Effector memory CD4-positive, alpha-beta T cell (primary cell): ENCODE measurements around the gene TM7SF3.

ENCODE experiments used
- DNase-seq, 3 donors: peaks; one replicate each; pipeline ENCODE4 v3.0.0-alpha.2; 2020
- H3K27ac ChIP-seq: 2 replicates; pipeline ENCODE4 v1.7.0; 2013; ENCODE audit warnings: mild to moderate bottlenecking, low read length, moderate library complexity; ENCODE audit not compliant: insufficient read depth, poor library complexity, severe bottlenecking
- H3K27me3 ChIP-seq: replicated peaks from 2 replicates; pipeline ENCODE4 v1.7.0; 2013; ENCODE audit warnings: mild to moderate bottlenecking, low read length; ENCODE audit not compliant: insufficient read depth, control insufficient read depth, poor library complexity, severe bottlenecking
- H3K36me3 ChIP-seq: 2 replicates; pipeline ENCODE4 v1.7.0; 2013; ENCODE audit warnings: mild to moderate bottlenecking, low read length, moderate library complexity; ENCODE audit not compliant: control insufficient read depth, insufficient read depth
- H3K4me1 ChIP-seq: 2 replicates; pipeline ENCODE4 v1.7.0; 2013; ENCODE audit warnings: low read length, mild to moderate bottlenecking; ENCODE audit not compliant: control insufficient read depth, insufficient read depth, poor library complexity, severe bottlenecking
- H3K4me3 ChIP-seq: 2 replicates; pipeline ENCODE4 v1.7.0; 2013; ENCODE audit warnings: low read length, low read depth, mild to moderate bottlenecking; ENCODE audit not compliant: insufficient read depth, poor library complexity, severe bottlenecking
- H3K9me3 ChIP-seq: 2 replicates; pipeline ENCODE4 v1.7.0; 2013; ENCODE audit warnings: mild to moderate bottlenecking, low read length, moderate library complexity; ENCODE audit not compliant: control insufficient read depth

The TM7SF3 gene

GRCh38 chr12:26988703-26989102 lies 25.5 kb downstream of the TM7SF3 start:
- H3K27ac ChIP-seq, result no peak overlapping the region
- DNase-seq, result no peak
- no peaks in the 10 kb centered on the region for H3K9me3 ChIP-seq
- H3K4me3 ChIP-seq, result no peak overlapping the region
- no peaks in the 10 kb centered on the region for H3K4me1 ChIP-seq
- peaks cover 14% of the 10 kb centered on the region for H3K36me3 ChIP-seq
- H3K27me3 ChIP-seq, result no peaks in the 10 kb centered on the region

- H3K36me3 ChIP-seq, result peaks cover 14% of the 10 kb centered on the region
- no peaks in the 10 kb centered on the region for H3K4me1 ChIP-seq
- H3K27me3 ChIP-seq, result no peaks in the 10 kb centered on the region
- no peak for DNase-seq
- H3K9me3 ChIP-seq, result no peaks in the 10 kb centered on the region
- no peak overlapping the region for H3K4me3 ChIP-seq
- no peak overlapping the region for H3K27ac ChIP-seq
Observed at GRCh38 chr12:26987634-26988424, 26.4 kb downstream of the TM7SF3 start.

GRCh38 chr12:26982866-26983265 lies 31.3 kb downstream of the TM7SF3 start:
- DNase-seq, result no peak
- Histone ChIP-seq H3K36me3 (peaks cover 14% of the 10 kb centered on the region), H3K27ac (no peak overlapping the region), H3K4me1 (no peaks in the 10 kb centered on the region), H3K9me3 (no peaks in the 10 kb centered on the region), H3K4me3 (no peak overlapping the region), H3K27me3 (no peaks in the 10 kb centered on the region)

GRCh38 chr12:26979733-26980132 lies 34.5 kb downstream of the TM7SF3 start:
- Histone ChIP-seq H3K9me3 (no peaks in the 10 kb centered on the region), H3K27ac (no peak overlapping the region), H3K27me3 (no peaks in the 10 kb centered on the region), H3K4me1 (no peaks in the 10 kb centered on the region), H3K4me3 (no peak overlapping the region), H3K36me3 (peaks cover 6% of the 10 kb centered on the region)
- no peak for DNase-seq

GRCh38 chr12:26978801-26979200 lies 35.4 kb downstream of the TM7SF3 start:
- no peak overlapping the region for H3K27ac ChIP-seq
- H3K4me3 ChIP-seq, result no peak overlapping the region
- H3K27me3 ChIP-seq, result no peaks in the 10 kb centered on the region
- DNase-seq, result no peak
- no peaks in the 10 kb centered on the region for H3K9me3 ChIP-seq
- H3K4me1 ChIP-seq, result no peaks in the 10 kb centered on the region
- H3K36me3 ChIP-seq, result peaks cover 8% of the 10 kb centered on the region

- Histone ChIP-seq H3K4me1 (no peaks in the 10 kb centered on the region), H3K27ac (no peak overlapping the region), H3K27me3 (no peaks in the 10 kb centered on the region), H3K4me3 (no peak overlapping the region), H3K36me3 (peaks cover 13% of the 10 kb centered on the region), H3K9me3 (no peaks in the 10 kb centered on the region)
- DNase-seq, result no peak
Observed at GRCh38 chr12:26976687-26977086, 37.5 kb downstream of the TM7SF3 start.

- no peak overlapping the region for H3K4me3 ChIP-seq
- H3K27me3 ChIP-seq, result no peaks in the 10 kb centered on the region
- H3K4me1 ChIP-seq, result no peaks in the 10 kb centered on the region
- H3K27ac ChIP-seq, result peak overlapping the region; percentile 37
- peak; percentile 36 to 57 (median 45) for DNase-seq
- no peaks in the 10 kb centered on the region for H3K9me3 ChIP-seq
- peaks cover 10% of the 10 kb centered on the region for H3K36me3 ChIP-seq
Observed at GRCh38 chr12:26971963-26972362, 42.2 kb downstream of the TM7SF3 start.

GRCh38 chr12:26970136-26970535 lies 44.0 kb downstream of the TM7SF3 start:
- Histone ChIP-seq H3K36me3 (peaks cover 17% of the 10 kb centered on the region), H3K9me3 (no peaks in the 10 kb centered on the region), H3K4me3 (no peak overlapping the region), H3K27ac (no peak overlapping the region), H3K4me1 (no peaks in the 10 kb centered on the region), H3K27me3 (no peaks in the 10 kb centered on the region)
- DNase-seq, result no peak

- Histone ChIP-seq H3K9me3 (no peaks in the 10 kb centered on the region), H3K27ac (no peak overlapping the region), H3K4me3 (no peak overlapping the region), H3K27me3 (no peaks in the 10 kb centered on the region), H3K4me1 (no peaks in the 10 kb centered on the region), H3K36me3 (peaks cover 36% of the 10 kb centered on the region)
- DNase-seq, result no peak
Observed at GRCh38 chr12:26966842-26967241, 47.3 kb downstream of the TM7SF3 start.

GRCh38 chr12:26963413-26963812 lies 50.8 kb downstream of the TM7SF3 start:
- Histone ChIP-seq H3K36me3 (peaks cover 51% of the 10 kb centered on the region), H3K4me1 (no peaks in the 10 kb centered on the region), H3K27me3 (no peaks in the 10 kb centered on the region), H3K4me3 (no peak overlapping the region), H3K9me3 (no peaks in the 10 kb centered on the region), H3K27ac (no peak overlapping the region)
- no peak for DNase-seq
